ENCODE measurements around the gene TTC21A. TPM values are rescaled to one million over a fixed set of nuclear protein-coding genes. Genes with fewer than 3 reads are reported as not detected.

TTC21A gene
- total and polyA plus RNA-seq, 11 donors: 0.72 to 4.8 (median 1.9) TPM

DNA sequence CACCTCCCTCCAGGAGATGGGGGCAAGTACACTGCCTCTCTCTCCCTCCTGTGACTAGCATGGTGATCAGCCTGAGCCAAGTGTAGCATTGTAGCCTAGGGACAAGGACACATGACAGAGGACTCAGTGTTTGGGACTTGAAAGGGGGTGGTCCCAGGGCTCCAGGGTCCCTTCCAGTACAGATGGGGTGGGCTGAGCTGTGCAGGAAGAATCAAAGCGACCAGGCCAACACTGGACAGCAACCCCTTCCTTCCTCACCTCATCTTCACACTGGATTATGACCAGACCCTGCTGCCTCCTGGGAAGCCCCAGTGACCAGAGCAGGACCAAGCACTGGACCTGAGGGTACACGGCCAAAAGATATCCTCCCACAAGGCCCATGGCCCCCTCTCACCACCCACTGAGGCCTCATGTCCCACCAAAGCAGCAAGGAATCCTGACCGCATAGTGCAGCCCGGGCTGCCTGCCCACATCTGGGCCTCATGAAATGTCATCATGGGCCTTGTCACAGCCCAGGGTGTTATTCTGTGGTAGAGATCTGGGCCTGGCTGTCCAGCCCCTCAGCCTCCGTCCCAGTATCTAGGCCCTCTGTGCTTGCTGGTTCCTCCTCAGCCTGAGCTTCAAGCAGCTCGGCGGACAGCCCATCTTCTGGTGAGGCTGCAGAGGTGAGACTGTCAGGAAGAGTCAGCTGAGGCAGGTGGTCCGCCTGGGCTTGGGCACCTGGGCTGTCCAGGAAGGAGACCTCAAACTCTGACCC, 9.6 kb upstream of the TTC21A start:
- intact Hi-C loops (cut with DNase I): no loop called here

GRCh38 chr3:39098473-39099000, 8.9 kb upstream of the TTC21A start:
- intact Hi-C loops (cut with DNase I): no loop called here
- no peak overlapping the region for H3K27ac ChIP-seq
- no peak overlapping the region for H3K4me3 ChIP-seq
- TF ChIP-seq POLR2A (IDR thresholded peaks at IDR 0.05): no peak
- TF ChIP-seq, protein P1, sequence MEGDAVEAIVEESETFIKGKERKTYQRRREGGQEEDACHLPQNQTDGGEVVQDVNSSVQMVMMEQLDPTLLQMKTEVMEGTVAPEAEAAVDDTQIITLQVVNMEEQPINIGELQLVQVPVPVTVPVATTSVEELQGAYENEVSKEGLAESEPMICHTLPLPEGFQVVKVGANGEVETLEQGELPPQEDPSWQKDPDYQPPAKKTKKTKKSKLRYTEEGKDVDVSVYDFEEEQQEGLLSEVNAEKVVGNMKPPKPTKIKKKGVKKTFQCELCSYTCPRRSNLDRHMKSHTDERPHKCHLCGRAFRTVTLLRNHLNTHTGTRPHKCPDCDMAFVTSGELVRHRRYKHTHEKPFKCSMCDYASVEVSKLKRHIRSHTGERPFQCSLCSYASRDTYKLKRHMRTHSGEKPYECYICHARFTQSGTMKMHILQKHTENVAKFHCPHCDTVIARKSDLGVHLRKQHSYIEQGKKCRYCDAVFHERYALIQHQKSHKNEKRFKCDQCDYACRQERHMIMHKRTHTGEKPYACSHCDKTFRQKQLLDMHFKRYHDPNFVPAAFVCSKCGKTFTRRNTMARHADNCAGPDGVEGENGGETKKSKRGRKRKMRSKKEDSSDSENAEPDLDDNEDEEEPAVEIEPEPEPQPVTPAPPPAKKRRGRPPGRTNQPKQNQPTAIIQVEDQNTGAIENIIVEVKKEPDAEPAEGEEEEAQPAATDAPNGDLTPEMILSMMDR (IDR thresholded peaks at IDR 0.05): no peak
- peaks cover 0 to 82% (median 74%) of the 10 kb centered on the region in 9 donors for H3K36me3 ChIP-seq
- DNase-seq (no peak), ATAC-seq (no peak)
- no peaks in the 10 kb centered on the region for H3K27me3 ChIP-seq
- WGBS, 4 donors: 85 to 91% (median 89%) methylated on average over 3 to 8 of the region's 8 CpGs
- H3K9me3 ChIP-seq: no peaks in the 10 kb centered on the region
- peaks cover 0 to 30% (median 17%) of the 10 kb centered on the region in 12 donors for H3K4me1 ChIP-seq

More for the DNA sequence above, 9.6 kb upstream of the TTC21A start:
- no peaks in the 10 kb centered on the region for H3K9me3 ChIP-seq
- peaks cover 0 to 88% (median 81%) of the 10 kb centered on the region in 9 donors for H3K36me3 ChIP-seq
- H3K27me3 ChIP-seq: no peaks in the 10 kb centered on the region
- no peak for TF ChIP-seq POLR2A (IDR thresholded peaks at IDR 0.05)
- TF ChIP-seq, protein P1 (IDR thresholded peaks at IDR 0.05): no peak
- H3K27ac ChIP-seq: no peak overlapping the region
- H3K4me3 ChIP-seq: no peak overlapping the region
- peak in 3 of 4 donors; percentile 15 to 36 (median 35) for ATAC-seq
- WGBS, 4 donors: 71 to 84% (median 81%) methylated on average over 5 to 8 of the region's 8 CpGs
- H3K4me1 ChIP-seq: peaks cover 0 to 25% (median 15%) of the 10 kb centered on the region in 12 donors
- no peak for DNase-seq

- intact Hi-C loops (cut with DNase I): no loop called here
- H3K4me1 ChIP-seq: peaks cover 0 to 37% (median 24%) of the 10 kb centered on the region in 12 donors
- no peaks in the 10 kb centered on the region for H3K27me3 ChIP-seq
- no peaks in the 10 kb centered on the region for H3K9me3 ChIP-seq
- ATAC-seq (no peak), DNase-seq (no peak)
- H3K4me3 ChIP-seq: no peak overlapping the region
- TF ChIP-seq, protein P1 (IDR thresholded peaks at IDR 0.05): no peak
- no peak for TF ChIP-seq POLR2A (IDR thresholded peaks at IDR 0.05)
- WGBS, 4 donors: 91 to 100% (median 99%) methylated on average over 1 of the region's 1 CpG
- peaks cover 0 to 75% (median 67%) of the 10 kb centered on the region in 9 donors for H3K36me3 ChIP-seq
- H3K27ac ChIP-seq: no peak overlapping the region
These were observed 8.2 kb upstream of the TTC21A start for GRCh38 chr3:39099242-39099641.

- peaks cover 0 to 44% (median 31%) of the 10 kb centered on the region in 12 donors for H3K4me1 ChIP-seq
- no peaks in the 10 kb centered on the region for H3K27me3 ChIP-seq
- WGBS, 4 donors: 88 to 100% (median 93%) methylated on average over 2 of the region's 2 CpGs
- H3K36me3 ChIP-seq: peaks cover 0 to 68% (median 61%) of the 10 kb centered on the region in 9 donors
- no peak for DNase-seq
- TF ChIP-seq POLR2A (IDR thresholded peaks at IDR 0.05): no peak
- H3K9me3 ChIP-seq: no peaks in the 10 kb centered on the region
- ATAC-seq: no peak
- H3K27ac ChIP-seq: no peak overlapping the region
- H3K4me3 ChIP-seq: no peak overlapping the region
- intact Hi-C loops (cut with DNase I): loop anchor here in 2 of 10 donors (2.0 to 10.0 kb wide), 2 partner anchors 189 to 285 kb away; partner anchors contain the start of gene SLC25A38 (in 2 of the 2)
These were observed 7.6 kb upstream of the TTC21A start for GRCh38 chr3:39099738-39100499.
